ENCODE measurements around the gene LRRC3. TPM values are rescaled to one million over a fixed set of nuclear protein-coding genes. Genes with fewer than 3 reads are reported as not detected.

The LRRC3 gene
- polyA plus RNA-seq, 1 donor (not counting 4 experiments of a cell fraction or from before 2014, with no cell fraction given) = 1.4 TPM

GRCh38 chr21:44464351-44464750 is 9.0 kb downstream of the LRRC3 start:
- TF ChIP-seq EZH2 (IDR thresholded peaks at IDR 0.05; ENCODE audit: low read length) (no peak), CTCF (optimal IDR thresholded peaks at IDR 0.05 in 1 of 3, IDR thresholded peaks at IDR 0.05 in 1 of 3, conservative IDR thresholded peaks at IDR 0.05 in 1 of 3; ENCODE audit: extremely low read depth in 1 of 3, insufficient read depth in 2 of 3, low read length in 3 of 3) (no peak)
- H4K20me1 ChIP-seq (ENCODE audit: control insufficient read depth, extremely low read depth, insufficient read depth, low read length) = no peaks in the 10 kb centered on the region
- no peaks in the 10 kb centered on the region for H3K27me3 ChIP-seq (ENCODE audit: control insufficient read depth, extremely low read depth, insufficient read depth, low read length)
- FAIRE-seq (no peak), DNase-seq (ENCODE audit: low read depth, low spot score) (no peak)
- dilution Hi-C loops (cut with MboI; ENCODE audit: extremely low pct_ligation_motif_present, low sequenced_read_pairs) = no loop called here
- H3K79me2 ChIP-seq (ENCODE audit: control insufficient read depth, insufficient read depth, low read length) = no peaks in the 10 kb centered on the region
- H3K4me2 ChIP-seq (ENCODE audit: control insufficient read depth, extremely low read depth, insufficient read depth, low read depth, low read length) = no peak overlapping the region
- H3K9me1 ChIP-seq (ENCODE audit: control insufficient read depth, extremely low read depth, insufficient read depth, low read length) = no peaks in the 10 kb centered on the region
- H3K4me3 ChIP-seq (ENCODE audit: control insufficient read depth in 2 of 3, extremely low read depth in 1 of 3, insufficient read depth in 2 of 3, low read depth in 1 of 3, low read length in 3 of 3) = no peak overlapping the region
- H3K9ac ChIP-seq (ENCODE audit: control insufficient read depth, extremely low read depth, insufficient read depth, low read length) = no peak overlapping the region
- H3K36me3 ChIP-seq (ENCODE audit: control insufficient read depth in 2 of 2, extremely low read depth in 1 of 2, insufficient read depth in 2 of 2, low read length in 2 of 2) = no peaks in the 10 kb centered on the region
- peaks cover 3% of the 10 kb centered on the region for H3K9me3 ChIP-seq (ENCODE audit: control insufficient read depth, low read depth, low read length)
- no peak overlapping the region for H3K27ac ChIP-seq (ENCODE audit: control insufficient read depth, insufficient read depth, low read length)
- no peak overlapping the region for H2AFZ ChIP-seq (ENCODE audit: control insufficient read depth, low read length)
- no peaks in the 10 kb centered on the region for H3K4me1 ChIP-seq (ENCODE audit: control insufficient read depth, extremely low read depth, insufficient read depth, low read length)

- Histone ChIP-seq H3K27me3 (ENCODE audit: control insufficient read depth, extremely low read depth, insufficient read depth, low read length) (no peaks in the 10 kb centered on the region), H3K27ac (ENCODE audit: control insufficient read depth, insufficient read depth, low read length) (no peak overlapping the region), H3K4me2 (ENCODE audit: control insufficient read depth, extremely low read depth, insufficient read depth, low read depth, low read length) (no peak overlapping the region), H3K4me1 (ENCODE audit: control insufficient read depth, extremely low read depth, insufficient read depth, low read length) (no peaks in the 10 kb centered on the region), H3K4me3 (ENCODE audit: control insufficient read depth in 2 of 3, extremely low read depth in 1 of 3, insufficient read depth in 2 of 3, low read depth in 1 of 3, low read length in 3 of 3) (no peak overlapping the region), H3K9me1 (ENCODE audit: control insufficient read depth, extremely low read depth, insufficient read depth, low read length) (no peaks in the 10 kb centered on the region), H3K9ac (ENCODE audit: control insufficient read depth, extremely low read depth, insufficient read depth, low read length) (no peak overlapping the region), H3K9me3 (ENCODE audit: control insufficient read depth, low read depth, low read length) (peaks cover 3% of the 10 kb centered on the region), H4K20me1 (ENCODE audit: control insufficient read depth, extremely low read depth, insufficient read depth, low read length) (no peaks in the 10 kb centered on the region), H3K79me2 (ENCODE audit: control insufficient read depth, insufficient read depth, low read length) (no peaks in the 10 kb centered on the region), H2AFZ (ENCODE audit: control insufficient read depth, low read length) (no peak overlapping the region), H3K36me3 (ENCODE audit: control insufficient read depth in 2 of 2, extremely low read depth in 1 of 2, insufficient read depth in 2 of 2, low read length in 2 of 2) (no peaks in the 10 kb centered on the region)
- no peak for DNase-seq (ENCODE audit: low read depth, low spot score)
- dilution Hi-C loops (cut with MboI; ENCODE audit: extremely low pct_ligation_motif_present, low sequenced_read_pairs) = no loop called here
- no peak for FAIRE-seq
- no peak for TF ChIP-seq EZH2 (IDR thresholded peaks at IDR 0.05; ENCODE audit: low read length)
- no peak for TF ChIP-seq CTCF (optimal IDR thresholded peaks at IDR 0.05 in 1 of 3, IDR thresholded peaks at IDR 0.05 in 1 of 3, conservative IDR thresholded peaks at IDR 0.05 in 1 of 3; ENCODE audit: extremely low read depth in 1 of 3, insufficient read depth in 2 of 3, low read length in 3 of 3)
These were observed 11.1 kb downstream of the LRRC3 start for GRCh38 chr21:44466351-44466954.
